Mammary epithelial cell (primary cell): ENCODE results near the gene TMEM87A.

Source experiments
- EZH2 ChIP-seq: IDR thresholded peaks from 2 replicates; pipeline ENCODE4 v1.6.1; 2012; ENCODE audit warnings: low read length, inconsistent platforms, borderline replicate concordance
- TF ChIP-seq, protein P1 (sequence below), 2 donors: IDR thresholded peaks in 1 of 2; conservative IDR thresholded peaks in 1 of 2; 2 replicates each; pipeline ENCODE4 v1.5.1; 2011 to 2012; ENCODE audit warnings: inconsistent platforms in 2 of 2, low read length in 2 of 2, mild to moderate bottlenecking in 2 of 2, control low read depth in 1 of 2, low read depth in 1 of 2; ENCODE audit not compliant: insufficient read depth in 1 of 2; ENCODE audit errors: extremely low read depth in 1 of 2

- TF ChIP-seq, protein P1, sequence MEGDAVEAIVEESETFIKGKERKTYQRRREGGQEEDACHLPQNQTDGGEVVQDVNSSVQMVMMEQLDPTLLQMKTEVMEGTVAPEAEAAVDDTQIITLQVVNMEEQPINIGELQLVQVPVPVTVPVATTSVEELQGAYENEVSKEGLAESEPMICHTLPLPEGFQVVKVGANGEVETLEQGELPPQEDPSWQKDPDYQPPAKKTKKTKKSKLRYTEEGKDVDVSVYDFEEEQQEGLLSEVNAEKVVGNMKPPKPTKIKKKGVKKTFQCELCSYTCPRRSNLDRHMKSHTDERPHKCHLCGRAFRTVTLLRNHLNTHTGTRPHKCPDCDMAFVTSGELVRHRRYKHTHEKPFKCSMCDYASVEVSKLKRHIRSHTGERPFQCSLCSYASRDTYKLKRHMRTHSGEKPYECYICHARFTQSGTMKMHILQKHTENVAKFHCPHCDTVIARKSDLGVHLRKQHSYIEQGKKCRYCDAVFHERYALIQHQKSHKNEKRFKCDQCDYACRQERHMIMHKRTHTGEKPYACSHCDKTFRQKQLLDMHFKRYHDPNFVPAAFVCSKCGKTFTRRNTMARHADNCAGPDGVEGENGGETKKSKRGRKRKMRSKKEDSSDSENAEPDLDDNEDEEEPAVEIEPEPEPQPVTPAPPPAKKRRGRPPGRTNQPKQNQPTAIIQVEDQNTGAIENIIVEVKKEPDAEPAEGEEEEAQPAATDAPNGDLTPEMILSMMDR (conservative IDR thresholded peaks at IDR 0.05 in 1 of 2, IDR thresholded peaks at IDR 0.05 in 1 of 2; ENCODE audit: extremely low read depth in 1 of 2, insufficient read depth in 1 of 2, low read depth in 1 of 2, low read length in 2 of 2): no peak
- no peak for TF ChIP-seq EZH2
Observed at GRCh38 chr15:42287931-42288330, 14.7 kb upstream of the TMEM87A start.
